Activated B cell treated with CpG ODN at 0.5 μM for 24 hours (primary cell): Measurements from ENCODE around the gene SLC3A2. TPM values are rescaled to one million over a fixed set of nuclear protein-coding genes. Genes with fewer than 3 reads are reported as not detected.

Experiments used
- ATAC-seq: fragments of 200-7000 bp; cut with Tn5 transposase; one replicate; pipeline ENCODE4 v1.10.0; 2021; ENCODE audit warnings: low read depth, mild to moderate bottlenecking, moderate library complexity
- CTCF ChIA-PET: fragments of 350-600 bp; sonication (Branson Sonifier 250); formaldehyde crosslinking; loops from one replicate; lab custom pipeline; 2021; ENCODE audit warnings: antibody characterized with exemption; lab: Charles Lee
- POLR2A ChIA-PET: fragments of 350-600 bp; sonication (Branson Sonifier 250); formaldehyde crosslinking; loops from one replicate; lab custom pipeline; 2021; ENCODE audit warnings: antibody characterized with exemption; lab: Charles Lee
- DNase-seq: peaks from one replicate; pipeline ENCODE4 v3.0.0; 2022
- H3K27ac Mint-ChIP-seq: one replicate; pipeline ENCODE4 v1.8.0; 2020; ENCODE audit warnings: mixed read lengths
- H3K27me3 Mint-ChIP-seq: one replicate; pipeline ENCODE4 v1.8.0; 2021; ENCODE audit warnings: mixed read lengths
- H3K36me3 Mint-ChIP-seq: one replicate; pipeline ENCODE4 v1.8.0; 2021; ENCODE audit warnings: low read depth, mixed read lengths
- H3K4me1 Mint-ChIP-seq: one replicate; pipeline ENCODE4 v1.8.0; 2021; ENCODE audit warnings: mixed read lengths
- H3K4me3 Mint-ChIP-seq: one replicate; pipeline ENCODE4 v1.8.0; 2020; ENCODE audit warnings: mild to moderate bottlenecking, mixed read lengths
- H3K9me3 Mint-ChIP-seq: one replicate; pipeline ENCODE4 v1.8.0; 2020; ENCODE audit warnings: mixed read lengths
- CTCF ChIP-seq: fragments of 200-600 bp; IDR thresholded peaks from one replicate; pipeline ENCODE4 v1.8.0; 2022; ENCODE audit warnings: antibody characterized with exemption, mild to moderate bottlenecking
- intact Hi-C: fragments of 100-400 bp; cut with micrococcal nuclease; formaldehyde crosslinking; loops from one replicate; pipeline ENCODE4 v1.15.1; 2024
- total RNA-seq: library from RNA; stranded (reverse); gene quantifications from 2 replicates; pipeline ENCODE4 v1.2.3, GENCODE V29; 2022

Gene SLC3A2
- total RNA-seq, 1 donor from 2014 or later, result 274 TPM

GRCh38 chr11:62917906-62918502 lies 37.3 kb downstream of the SLC3A2 start:
- no peak for TF ChIP-seq CTCF
- Mint-ChIP-seq H3K9me3 (no peaks in the 10 kb centered on the region), H3K27me3 (peaks cover 18% of the 10 kb centered on the region), H3K4me1 (peaks cover 7% of the 10 kb centered on the region), H3K27ac (no peak overlapping the region), H3K36me3 (no peaks in the 10 kb centered on the region), H3K4me3 (no peak overlapping the region)
- DNase-seq (no peak), ATAC-seq (no peak)
- POLR2A ChIA-PET, result no interaction called here
- intact Hi-C loops, result no loop called here
- CTCF ChIA-PET, result interaction anchor here (1.3 to 1.9 kb wide), 2 partner anchors 12 to 15 kb away, joined by 3 to 6 read pairs; no protein-coding TSS in a partner anchor

- ChIA-PET POLR2A (no interaction called here), CTCF (interaction anchor here (1.3 to 1.9 kb wide), 2 partner anchors 12 to 15 kb away, joined by 3 to 6 read pairs; no protein-coding TSS in a partner anchor)
- DNase-seq (no peak), ATAC-seq (no peak)
- Mint-ChIP-seq H3K4me1 (peaks cover 12% of the 10 kb centered on the region), H3K36me3 (no peaks in the 10 kb centered on the region), H3K27me3 (peaks cover 19% of the 10 kb centered on the region), H3K9me3 (no peaks in the 10 kb centered on the region), H3K4me3 (no peak overlapping the region), H3K27ac (no peak overlapping the region)
- no peak for TF ChIP-seq CTCF
- intact Hi-C loops, result no loop called here
Measured at GRCh38 chr11:62918531-62918930, 37.8 kb downstream of the SLC3A2 start.

- Mint-ChIP-seq H3K36me3 (no peaks in the 10 kb centered on the region), H3K4me1 (peaks cover 17% of the 10 kb centered on the region), H3K27me3 (peaks cover 24% of the 10 kb centered on the region), H3K9me3 (no peaks in the 10 kb centered on the region), H3K4me3 (no peak overlapping the region), H3K27ac (no peak overlapping the region)
- CTCF ChIA-PET, result interaction anchor here (1.6 kb wide), 1 partner anchor 13 kb away, joined by 10 read pairs; no protein-coding TSS in a partner anchor
- intact Hi-C loops, result no loop called here
- ATAC-seq (no peak), DNase-seq (no peak)
- no peak for TF ChIP-seq CTCF
- POLR2A ChIA-PET, result no interaction called here
Measured at GRCh38 chr11:62919476-62919875, 38.8 kb downstream of the SLC3A2 start.

- intact Hi-C loops, result loop anchor here (5.0 kb wide), 1 partner anchor 102 kb away; no protein-coding TSS in a partner anchor
- Mint-ChIP-seq H3K9me3 (no peaks in the 10 kb centered on the region), H3K4me3 (no peak overlapping the region), H3K27me3 (peaks cover 24% of the 10 kb centered on the region), H3K4me1 (peaks cover 17% of the 10 kb centered on the region), H3K27ac (no peak overlapping the region), H3K36me3 (no peaks in the 10 kb centered on the region)
- ChIA-PET CTCF (interaction anchor here (1.6 kb wide), 1 partner anchor 13 kb away, joined by 10 read pairs; no protein-coding TSS in a partner anchor), POLR2A (no interaction called here)
- DNase-seq (no peak), ATAC-seq (no peak)
- no peak for TF ChIP-seq CTCF
Measured at GRCh38 chr11:62919898-62920640, 39.4 kb downstream of the SLC3A2 start.

GRCh38 chr11:62921201-62921572 lies 40.5 kb downstream of the SLC3A2 start, which contains the start of gene CHRM1:
Gene CHRM1, minus strand, starts transcription at chr11:62921363. Its CDS starts 10,263 bp downstream, at chr11:62911100.
- Mint-ChIP-seq H3K9me3 (no peaks in the 10 kb centered on the region), H3K27ac (no peak within 1 kb of the TSS), H3K4me1 (peaks cover 27% of the 10 kb centered on the region), H3K36me3 (no peaks in the 10 kb centered on the region), H3K27me3 (peaks cover 33% of the 10 kb centered on the region), H3K4me3 (no peak within 1 kb of the TSS)
- ChIA-PET POLR2A (no interaction called here), CTCF (interaction anchor here (1.1 kb wide), 1 partner anchor 15 kb away, joined by 5 read pairs; no protein-coding TSS in a partner anchor)
- DNase-seq (no peak), ATAC-seq (no peak)
- intact Hi-C loops, result loop anchor here (5.0 kb wide), 1 partner anchor 101 kb away; no protein-coding TSS in a partner anchor
- TF ChIP-seq CTCF, result no peak
